NK-92 (cell line): ENCODE measurements around the gene PCDH9.
"Not testable (repeated sequence)": the region's sequence is repeated elsewhere in the genome, so short reads cannot be mapped to it uniquely, and the experiment has no call there.

Experiments
- DNase-seq: peaks from one replicate; lab custom pipeline; 2025; ENCODE audit not compliant: unreplicated experiment; lab: John Stamatoyannopoulos, UW

The PCDH9 gene

DNA sequence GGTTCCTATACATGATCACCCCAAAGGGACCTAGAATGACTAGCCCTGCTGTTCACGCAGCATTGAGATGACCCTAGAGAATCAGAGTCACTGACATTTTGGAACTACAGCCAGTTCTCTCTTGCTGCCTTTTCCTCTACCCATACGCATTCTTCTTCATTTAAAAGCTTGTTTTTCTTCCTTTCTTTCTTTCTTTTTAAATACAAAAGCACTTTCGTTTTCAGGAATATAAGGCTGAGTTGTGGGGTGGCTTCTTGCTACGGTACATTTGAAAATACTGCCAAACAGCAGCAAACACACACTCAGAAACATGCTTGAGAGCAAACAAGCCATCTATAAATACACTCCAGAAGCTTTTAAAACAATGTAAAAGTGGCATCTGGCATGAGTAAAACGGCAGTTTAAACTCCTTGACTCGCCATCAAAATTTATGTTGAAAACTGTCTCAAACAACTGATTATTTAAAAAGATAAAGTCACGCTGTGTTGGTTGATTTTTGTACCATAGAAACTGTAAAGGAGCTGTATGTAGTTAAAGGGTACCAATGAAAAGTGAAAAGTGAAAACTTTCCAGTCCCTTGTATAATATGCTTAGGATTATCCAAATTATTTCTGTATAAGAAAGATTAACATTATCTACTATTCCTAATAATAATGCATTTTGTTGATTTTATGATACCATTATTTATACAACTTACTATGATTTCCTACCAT, 95.6 kb downstream of the PCDH9 start:
- DNase-seq: no peak

DNA sequence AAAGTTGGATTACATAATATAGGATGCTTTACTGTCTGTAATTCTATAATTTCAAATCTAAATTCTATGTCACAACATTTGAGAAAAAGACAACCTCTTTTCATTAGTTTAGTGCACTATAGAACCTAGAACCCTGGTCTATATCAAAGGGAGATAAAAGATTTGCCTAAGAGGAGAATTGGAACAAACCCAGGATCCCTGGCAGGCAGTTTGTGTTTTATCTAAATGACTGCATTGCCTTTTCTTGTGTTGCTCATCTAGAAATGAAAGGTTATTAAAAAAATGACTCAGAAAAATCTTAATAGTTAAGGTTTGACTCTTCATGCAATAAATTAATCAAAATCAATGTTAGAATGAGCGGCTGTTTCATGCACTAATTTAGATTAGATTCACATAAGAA, 96.7 kb downstream of the PCDH9 start:
- DNase-seq: no peak

DNA sequence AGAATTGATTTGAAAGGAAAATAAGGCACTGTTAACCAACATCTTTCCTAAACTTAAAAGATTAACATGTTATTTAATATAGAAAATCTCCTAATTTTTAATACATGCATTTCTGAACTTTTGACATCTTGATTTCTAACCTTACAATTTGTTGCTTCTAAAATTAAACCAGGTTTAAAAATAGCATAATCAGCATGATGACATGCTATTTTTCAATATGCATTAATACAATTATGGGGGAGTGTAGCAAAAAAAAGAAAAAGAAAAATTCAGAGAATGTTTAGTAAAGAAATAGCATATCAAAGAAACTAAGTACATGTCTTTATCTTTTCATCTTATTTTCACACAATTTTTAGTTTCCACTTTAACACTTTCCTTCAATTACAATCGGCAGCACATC, 98.7 kb downstream of the PCDH9 start:
- DNase-seq: no peak

DNA sequence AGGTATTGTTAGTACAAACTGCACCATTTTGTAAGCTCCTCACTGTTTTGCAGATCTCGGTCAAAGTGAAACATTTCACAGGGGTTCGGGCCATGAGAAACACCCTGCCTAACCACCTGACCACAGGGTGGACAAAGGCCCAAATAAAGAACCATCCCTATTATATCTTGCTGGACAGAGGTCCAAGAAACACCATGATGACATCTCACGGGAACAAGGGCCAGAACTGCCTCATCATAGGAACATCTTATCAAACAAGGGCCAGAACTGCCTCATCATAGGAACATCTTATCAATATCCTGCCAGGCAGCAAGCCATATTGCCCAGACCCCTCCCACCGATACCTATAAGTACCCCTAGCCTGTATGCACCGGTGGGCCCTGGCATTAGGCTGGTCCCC, 99.7 kb downstream of the PCDH9 start:
- DNase-seq: no peak

DNA sequence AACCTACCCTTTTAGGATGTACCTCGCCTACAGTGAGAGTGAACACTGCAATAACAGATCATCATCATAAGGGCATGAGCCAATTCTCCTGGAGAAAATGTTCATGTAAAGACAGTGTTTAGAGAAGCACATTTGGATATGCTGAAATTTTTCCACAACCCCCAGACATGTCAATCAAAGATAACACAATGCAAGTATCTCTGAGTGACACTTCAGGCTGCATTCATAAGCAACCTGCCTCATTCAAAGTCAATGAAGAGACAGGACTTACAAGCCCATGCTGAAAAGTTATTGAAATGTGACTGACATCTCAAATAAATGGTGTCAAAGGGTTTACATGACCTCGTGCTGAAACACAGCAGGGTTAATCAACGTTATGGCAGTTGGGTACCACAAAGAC, 102.0 kb downstream of the PCDH9 start:
- no peak for DNase-seq

DNA sequence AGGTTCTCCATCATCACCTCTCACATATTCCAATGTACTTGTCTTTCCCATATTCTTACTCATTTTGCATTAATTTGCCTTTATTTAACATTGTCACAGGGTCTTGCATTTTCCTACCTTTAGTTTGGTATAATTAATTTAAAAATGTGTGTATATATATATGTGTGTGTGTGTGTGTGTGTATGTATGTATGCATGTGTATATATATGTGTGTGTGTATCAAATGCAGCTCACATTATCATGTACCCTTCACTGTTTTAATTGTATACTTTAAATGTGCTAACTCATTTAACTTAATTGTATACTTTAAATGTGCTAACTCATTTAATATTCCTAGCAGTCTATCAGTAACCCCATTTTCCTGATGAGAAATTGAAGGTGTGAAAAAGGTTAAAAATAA, 104.5 kb downstream of the PCDH9 start:
- DNase-seq: no peak

DNA sequence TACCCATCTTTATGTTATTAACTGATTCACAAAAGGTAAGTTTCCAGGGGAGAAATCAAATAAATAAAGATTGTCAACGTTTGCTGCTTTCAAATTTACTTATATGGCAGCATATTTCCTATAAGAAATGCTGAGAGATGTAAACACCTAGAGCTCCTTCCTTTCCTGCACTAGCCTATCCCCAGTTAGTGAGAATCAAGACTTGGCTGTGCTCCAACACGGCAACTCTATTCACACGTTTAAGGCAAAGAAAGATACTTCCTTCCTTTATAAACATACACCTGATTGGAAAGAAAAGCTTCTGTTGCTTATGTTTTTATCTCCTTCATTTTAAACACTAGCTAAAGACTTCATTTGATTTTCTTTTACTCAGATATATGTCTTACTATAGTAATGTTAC, 107.0 kb downstream of the PCDH9 start:
- DNase-seq: no peak

DNA sequence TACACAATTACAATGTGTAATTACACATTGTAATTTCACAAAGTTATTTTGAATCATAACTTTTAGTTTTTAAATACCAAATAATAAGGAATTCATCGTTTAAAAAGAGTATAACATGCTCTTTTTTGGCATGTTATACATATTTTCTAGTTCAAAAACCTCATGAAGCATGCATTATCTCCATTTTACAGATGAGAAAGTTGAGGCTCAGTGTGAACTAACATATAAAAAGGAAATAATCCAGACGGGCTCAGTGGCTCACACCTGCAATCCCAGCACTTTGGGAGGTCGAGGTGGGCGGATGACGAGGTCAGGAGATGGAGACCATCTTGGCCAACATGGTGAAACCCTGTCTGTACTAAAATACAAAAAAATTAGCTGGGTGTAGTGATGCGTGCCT, 107.9 kb downstream of the PCDH9 start:
- DNase-seq: no peak

DNA sequence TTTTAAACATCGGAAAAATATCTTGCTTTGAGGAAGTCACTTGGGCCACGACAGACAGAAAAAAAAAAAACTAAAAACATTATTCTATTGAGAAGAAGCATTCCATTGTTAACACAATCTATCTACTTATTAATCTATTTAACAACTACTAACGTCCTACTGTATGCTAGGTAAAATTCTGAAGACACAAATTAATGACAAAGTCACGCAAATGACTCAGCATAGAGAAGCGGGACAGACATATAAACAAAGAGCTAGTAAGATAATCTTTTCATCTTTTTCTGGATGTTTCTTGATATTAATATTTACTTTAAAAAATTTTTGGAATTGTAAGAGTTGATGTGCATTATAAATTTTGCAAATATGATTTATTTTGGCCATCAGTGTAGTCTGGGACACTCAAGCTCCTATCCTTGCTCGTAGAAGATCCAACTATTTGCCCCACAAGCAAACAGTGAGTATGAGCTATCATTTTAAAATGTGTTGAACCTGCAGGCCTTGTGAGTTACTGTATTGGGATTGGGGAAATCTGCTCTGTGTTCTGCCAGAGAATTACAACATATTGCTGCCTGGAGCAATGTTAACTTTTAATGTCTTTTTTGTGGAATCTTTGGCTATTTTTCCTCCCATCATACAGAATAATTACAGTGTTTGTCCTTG, 109.1 kb downstream of the PCDH9 start:
- no peak for DNase-seq

DNA sequence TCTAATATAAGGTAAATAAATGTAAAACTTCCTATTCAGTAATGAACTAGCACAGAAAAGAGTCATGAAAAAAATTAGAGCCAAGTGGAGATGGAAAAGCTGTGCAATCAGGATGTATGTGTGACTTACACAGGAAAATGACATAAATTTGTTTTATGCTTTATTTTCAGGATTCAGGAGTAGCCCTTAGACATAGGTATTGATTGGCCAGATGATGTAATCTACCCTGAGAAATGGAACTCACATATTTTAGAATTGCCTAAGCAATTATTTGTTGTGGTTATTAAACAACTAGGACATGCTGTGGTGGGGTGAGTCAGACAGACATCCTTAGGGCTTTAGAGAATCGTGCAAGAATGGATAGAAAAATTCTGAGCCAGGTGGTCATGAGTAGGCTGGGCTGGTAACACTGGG, 110.6 kb downstream of the PCDH9 start:
- DNase-seq: no peak

DNA sequence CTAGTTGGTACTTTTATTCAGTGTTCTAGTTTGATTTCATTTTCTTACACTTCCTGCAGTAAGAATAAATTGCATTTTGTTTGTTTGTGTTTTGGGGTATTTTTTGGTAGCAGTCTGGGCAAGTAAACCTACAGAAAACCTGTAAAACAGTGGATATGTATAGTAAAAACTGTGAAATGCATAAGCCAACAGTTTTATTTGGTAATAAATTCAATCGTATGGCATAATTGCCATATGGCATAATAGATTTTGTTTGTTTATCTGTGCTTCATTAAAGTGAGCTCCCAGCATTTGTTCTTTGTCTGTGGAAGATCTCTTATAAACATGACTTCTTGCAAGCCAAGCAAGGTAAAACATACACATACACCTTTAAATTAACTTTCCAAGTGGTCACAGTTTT, 111.9 kb downstream of the PCDH9 start:
- DNase-seq: no peak

DNA sequence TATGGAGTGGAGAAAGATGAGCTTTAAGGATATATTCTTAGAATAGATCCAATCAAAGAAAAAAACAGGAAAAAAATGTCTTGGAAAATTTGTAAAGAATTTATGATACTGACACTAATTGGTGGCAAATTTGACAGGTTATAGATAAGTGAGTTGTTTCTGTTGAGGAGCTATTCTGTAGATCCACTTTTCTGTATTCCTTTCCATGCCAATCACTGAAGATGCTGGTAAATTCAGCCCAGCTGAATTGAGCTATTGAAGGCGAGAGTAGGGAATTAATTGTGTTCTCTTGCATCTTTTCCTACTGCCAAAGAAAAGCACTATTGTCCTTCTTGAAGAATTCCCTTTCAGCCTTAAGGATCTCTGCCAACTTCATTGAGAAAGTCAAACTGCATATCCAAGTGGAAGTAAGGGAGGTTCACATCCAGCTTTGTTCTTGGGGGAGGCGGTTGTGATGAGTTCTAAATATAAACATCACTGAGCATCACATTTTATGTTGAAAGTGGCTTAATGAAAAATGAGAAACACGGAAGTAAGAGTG, 113.1 kb downstream of the PCDH9 start:
- DNase-seq: no peak

DNA sequence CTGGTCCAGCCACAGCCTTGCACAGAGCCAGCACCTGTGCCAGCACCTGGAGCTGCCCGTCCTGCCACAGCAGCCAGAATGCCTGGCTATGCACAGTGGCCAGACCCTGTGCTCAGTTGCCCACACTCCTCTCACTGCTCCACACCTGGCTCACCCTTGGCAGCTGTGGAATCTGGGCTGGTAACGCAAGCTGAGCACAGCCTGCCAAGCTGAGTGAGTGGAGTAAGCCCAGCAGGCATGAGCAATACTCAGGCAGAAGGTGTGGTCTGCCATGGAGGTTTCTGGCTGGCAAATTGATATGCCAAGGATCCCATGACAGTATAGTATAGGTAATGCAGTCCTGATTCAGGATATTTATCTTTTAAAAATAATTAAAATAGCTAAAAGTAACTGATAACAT, 122.2 kb downstream of the PCDH9 start:
- DNase-seq: no peak

DNA sequence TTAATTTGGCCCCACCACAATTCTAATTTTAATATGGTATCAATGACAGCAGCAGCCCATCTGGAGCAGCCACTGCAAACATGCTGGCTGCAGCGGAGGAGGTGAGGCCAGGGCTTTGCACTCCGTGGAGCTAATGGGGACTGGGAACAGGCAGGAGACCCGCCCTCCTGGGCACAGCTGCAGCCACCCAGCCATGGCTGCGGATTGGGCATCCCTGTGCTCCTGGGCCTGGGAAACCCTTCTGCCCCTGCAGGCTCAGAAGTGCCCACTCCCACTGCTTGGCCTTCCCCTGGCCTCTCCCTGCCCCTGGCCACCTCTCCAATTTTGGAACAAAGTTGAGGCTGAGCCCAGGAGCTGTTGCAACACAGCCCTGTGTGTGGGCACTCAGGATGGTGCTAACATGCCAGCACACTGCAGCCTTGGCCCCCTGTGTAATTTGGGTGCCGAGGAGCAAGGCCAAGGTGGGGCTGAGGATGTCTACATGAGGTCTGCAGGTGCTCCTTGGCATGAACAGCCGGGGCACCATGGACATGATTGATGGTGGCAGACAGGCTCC, 123.6 kb downstream of the PCDH9 start:
- no peak for DNase-seq

DNA sequence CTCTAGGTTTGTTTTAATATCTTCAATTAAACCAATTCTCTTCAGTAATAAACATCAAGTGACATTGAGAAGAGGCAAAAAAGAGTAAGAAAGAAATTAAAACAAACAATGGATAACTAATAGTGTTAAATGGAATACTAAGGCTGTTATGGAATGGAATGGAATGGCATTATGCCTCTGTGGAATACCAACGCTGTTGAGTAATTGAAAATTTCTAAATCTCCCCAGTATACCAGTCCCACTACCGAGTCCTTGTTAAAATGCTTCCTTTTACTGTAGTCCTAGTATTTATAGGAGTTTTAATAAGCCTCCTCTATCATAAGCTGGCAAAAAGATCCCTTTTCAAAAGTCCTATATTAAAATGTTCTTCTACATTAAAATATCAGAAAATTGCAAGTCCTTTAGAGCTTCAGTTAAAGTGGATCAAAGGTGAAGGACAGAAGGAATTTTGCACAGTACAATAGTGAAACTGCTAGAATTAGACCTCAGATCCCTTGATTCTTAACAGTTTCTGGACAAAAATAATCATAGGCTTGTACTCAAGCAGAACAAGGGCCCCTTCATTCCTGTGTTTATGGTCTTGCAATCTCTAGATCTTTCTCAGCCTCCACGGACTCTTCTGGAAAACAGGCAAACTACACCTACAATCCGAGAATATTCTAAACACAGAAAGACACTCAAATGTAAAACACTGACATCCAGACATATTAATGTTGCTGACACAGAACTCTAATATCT, 128.2 kb downstream of the PCDH9 start:
- DNase-seq: no peak

DNA sequence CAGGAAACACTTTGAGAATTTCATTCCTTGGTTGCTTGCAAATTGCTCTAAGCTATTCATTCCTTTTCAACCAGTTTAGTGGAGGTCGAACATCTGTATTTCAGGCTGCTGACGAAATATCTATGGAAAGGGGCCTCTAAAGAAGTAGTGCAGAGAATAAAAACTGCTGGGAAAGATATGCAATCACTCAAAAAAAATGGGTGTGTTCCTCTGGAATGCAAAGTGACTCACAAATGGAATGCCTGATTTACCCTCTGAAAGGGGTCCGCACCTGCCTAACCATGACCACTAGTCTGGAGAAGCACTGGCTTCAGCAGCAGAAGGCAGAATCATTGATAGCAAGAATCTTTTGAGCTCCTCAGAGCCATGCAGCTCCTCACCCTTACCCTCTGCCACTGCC, 129.4 kb downstream of the PCDH9 start:
- DNase-seq: no peak

DNA sequence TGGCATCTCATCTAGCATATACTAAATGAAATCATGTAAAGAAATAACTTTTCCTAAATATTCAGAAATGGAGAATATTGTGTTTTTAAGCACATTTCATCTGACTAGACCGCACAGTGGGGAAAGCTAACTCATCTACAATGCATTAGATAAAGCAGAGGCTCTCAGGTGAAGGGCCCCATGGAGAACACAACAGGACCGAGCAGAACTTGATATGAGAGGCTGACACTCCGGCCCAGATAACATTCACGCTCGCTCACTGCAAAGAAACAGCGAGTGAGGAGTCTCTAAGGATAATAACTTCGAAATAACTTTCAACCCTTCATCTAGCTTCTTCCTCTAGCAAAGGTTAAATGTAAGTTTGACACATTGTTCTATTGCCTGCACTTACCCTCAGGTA, 130.6 kb downstream of the PCDH9 start:
- DNase-seq: no peak

DNA sequence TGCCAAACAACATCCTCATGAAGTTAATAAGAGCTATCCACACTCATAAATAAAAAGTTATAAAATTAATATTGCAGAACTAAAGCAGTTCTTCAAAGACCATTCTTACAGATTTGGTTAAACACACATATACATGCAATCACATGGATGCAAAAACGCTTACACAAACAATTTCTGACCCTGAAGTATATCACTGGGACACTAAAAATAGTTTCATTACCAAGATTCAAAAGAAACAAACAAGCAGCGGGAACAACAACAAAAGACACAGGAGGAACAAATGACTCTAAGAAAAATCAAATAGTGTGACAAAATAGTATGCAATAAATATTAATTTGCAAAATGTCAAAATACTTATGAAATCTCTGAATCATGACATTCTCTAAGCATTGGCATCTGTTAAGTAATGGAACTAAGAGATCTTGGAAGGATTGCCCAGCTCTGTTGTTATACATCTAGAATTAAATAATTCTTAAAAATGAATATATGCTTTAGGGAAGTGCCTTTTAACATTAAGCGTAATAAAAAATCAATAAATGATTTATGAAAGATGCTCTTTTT, 132.2 kb downstream of the PCDH9 start:
- no peak for DNase-seq

DNA sequence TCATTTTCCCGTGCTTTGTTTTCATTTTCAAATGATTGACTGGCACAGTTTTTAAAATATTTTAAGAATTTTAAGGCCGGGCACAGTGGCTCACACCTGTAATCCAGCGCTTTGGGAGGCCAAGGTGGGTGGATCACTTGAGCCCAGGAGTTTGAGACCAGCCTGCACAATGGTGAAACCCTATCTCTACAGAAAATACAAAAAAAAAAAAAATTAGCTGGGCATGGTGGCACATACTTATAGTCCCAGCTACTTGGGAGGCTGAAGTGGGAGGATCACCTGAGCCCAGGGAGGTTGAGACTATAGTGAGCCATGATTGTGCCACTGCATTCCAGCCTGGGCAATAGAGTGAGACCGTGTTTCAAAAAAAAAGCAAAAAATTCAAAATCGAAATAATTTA, 133.2 kb downstream of the PCDH9 start:
- not testable (repeated sequence) for DNase-seq

DNA sequence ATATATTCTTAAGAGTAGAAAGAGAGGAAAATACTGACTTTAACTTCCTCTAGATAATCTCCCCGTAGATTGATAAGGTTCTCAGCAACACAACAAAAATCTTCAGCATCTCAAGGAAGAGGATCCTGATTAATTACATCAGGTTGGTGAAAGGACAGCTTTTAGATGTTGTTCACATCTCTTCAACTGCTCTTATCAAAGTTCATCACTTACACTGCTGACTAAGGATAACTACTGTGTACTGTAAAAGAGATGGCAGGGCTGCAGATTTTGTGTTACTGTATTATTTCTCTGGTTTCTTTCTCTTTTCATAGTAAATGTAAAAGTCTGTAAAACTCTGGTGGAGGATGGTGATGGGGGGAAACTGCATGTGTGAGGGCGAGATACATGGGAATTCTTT, 133.7 kb downstream of the PCDH9 start:
- DNase-seq: no peak

DNA sequence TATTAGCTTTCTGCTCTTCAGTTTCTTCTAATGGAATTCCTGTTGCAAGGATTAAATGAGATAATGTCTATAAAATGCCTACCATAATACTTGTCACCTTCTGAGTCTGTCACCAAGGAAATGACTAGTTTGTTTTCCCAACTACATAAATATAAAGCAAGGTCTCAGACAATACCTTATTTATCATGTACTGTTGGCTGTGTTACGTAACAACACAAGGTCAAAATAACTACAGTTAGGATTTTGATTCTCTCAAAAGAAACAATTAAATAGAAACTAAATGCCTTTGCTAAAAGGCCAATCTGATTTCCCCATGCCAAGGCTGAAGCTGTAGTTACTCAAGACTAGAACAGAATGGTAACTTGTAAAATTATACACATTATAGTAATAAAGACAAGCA, 134.5 kb downstream of the PCDH9 start:
- DNase-seq: no peak
